Measurements from ENCODE around the gene C6orf89. TPM values are rescaled to one million over a fixed set of nuclear protein-coding genes. Genes with fewer than 3 reads are reported as not detected.
A peak's percentile ranks its signal among the peaks of the same experiment; 100 is the strongest.

Gene C6orf89
- total RNA-seq, 8 experiments from 2014 or later = 22.2 to 55.6 (median 34.5) TPM

GRCh38 chr6:36856277-36856676, 29.5 kb upstream of the C6orf89 start:
- 67 to 100% (median 93%) methylated on average over 1 to 8 of the region's 8 CpGs; no CpG with 5 or more reads in 2 of the 10 experiments for WGBS, 10 experiments
- no peak overlapping the region for H3K27ac ChIP-seq
- ATAC-seq (replicated peaks in 6 of 8) = no peak
- H3K4me1 ChIP-seq (replicated peaks in 1 of 2) = peaks cover 0 to 6% of the 10 kb centered on the region in 2 donors
- in situ Hi-C loops (cut with MboI; ENCODE audit: low pct_unique_long_range_greater_than_20kb in 2 of 9, low sequenced_read_pairs in 9 of 9, unreplicated experiment in 9 of 9) = loop anchor here in 2 of 9 experiments (25.0 kb wide), 1 partner anchor 244 kb away; no protein-coding TSS in a partner anchor
- H3K4me3 ChIP-seq = no peak overlapping the region

GRCh38 chr6:36857325-36857724, 28.4 kb upstream of the C6orf89 start:
- H3K27ac ChIP-seq = no peak overlapping the region
- H3K4me1 ChIP-seq (replicated peaks in 1 of 2) = peaks cover 0 to 6% of the 10 kb centered on the region in 2 donors
- no peak for ATAC-seq (replicated peaks in 6 of 8)
- 96 to 100% (median 100%) methylated on average over 1 to 4 of the region's 4 CpGs; no CpG with 5 or more reads in 4 of the 10 experiments for WGBS, 10 experiments
- H3K4me3 ChIP-seq = no peak overlapping the region
- in situ Hi-C loops (cut with MboI; ENCODE audit: low pct_unique_long_range_greater_than_20kb in 2 of 9, low sequenced_read_pairs in 9 of 9, unreplicated experiment in 9 of 9) = loop anchor here in 2 of 9 experiments (25.0 kb wide), 1 partner anchor 245 kb away; no protein-coding TSS in a partner anchor

DNA sequence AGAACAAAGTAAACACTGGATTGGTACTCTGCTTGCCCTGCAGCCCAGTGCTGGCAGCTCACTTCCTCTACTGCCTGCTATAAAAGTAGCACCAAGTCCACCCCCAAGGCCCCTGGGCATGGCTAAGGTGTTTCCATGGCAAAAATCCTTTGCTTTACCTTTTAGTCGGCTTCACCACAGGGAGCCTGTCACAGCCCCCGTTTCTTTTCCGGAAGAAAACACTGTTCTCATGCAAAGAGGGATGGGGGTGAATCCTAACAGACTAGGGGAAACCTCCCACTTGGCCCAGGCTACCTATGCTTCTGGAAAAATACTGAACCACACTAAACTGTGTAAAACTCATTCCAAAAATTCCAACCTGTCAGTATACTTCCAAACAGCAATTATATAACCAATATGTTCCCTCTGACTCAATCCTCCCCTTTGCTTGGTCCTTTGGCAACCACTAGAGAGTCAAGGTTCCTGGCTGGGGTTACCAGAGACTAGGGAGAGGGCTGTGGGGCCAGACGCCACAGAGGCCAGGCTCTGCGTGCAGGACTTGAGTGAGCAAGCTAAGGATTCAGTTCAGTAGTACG, 27.3 kb upstream of the C6orf89 start:
- WGBS, 10 experiments = 0 to 80% (median 38%) methylated on average over 1 to 5 of the region's 6 CpGs; no CpG with 5 or more reads in 3 of the 10 experiments
- H3K4me3 ChIP-seq = no peak overlapping the region
- ATAC-seq (replicated peaks in 6 of 8) = no peak
- H3K4me1 ChIP-seq (replicated peaks in 1 of 2) = peaks cover 0 to 6% of the 10 kb centered on the region in 2 donors
- H3K27ac ChIP-seq = no peak overlapping the region
- in situ Hi-C loops (cut with MboI; ENCODE audit: low pct_unique_long_range_greater_than_20kb in 2 of 9, low sequenced_read_pairs in 9 of 9, unreplicated experiment in 9 of 9) = loop anchor here in 2 of 9 experiments (25.0 kb wide), 1 partner anchor 246 kb away; no protein-coding TSS in a partner anchor

GRCh38 chr6:36860126-36860525, 25.6 kb upstream of the C6orf89 start:
- H3K4me1 ChIP-seq (replicated peaks in 1 of 2) = peaks cover 0 to 6% of the 10 kb centered on the region in 2 donors
- in situ Hi-C loops (cut with MboI; ENCODE audit: low pct_unique_long_range_greater_than_20kb in 2 of 9, low sequenced_read_pairs in 9 of 9, unreplicated experiment in 9 of 9) = loop anchor here in 2 of 9 experiments (25.0 kb wide), 1 partner anchor 248 kb away; no protein-coding TSS in a partner anchor
- WGBS, 10 experiments = 83 to 100% (median 97%) methylated on average over 1 to 5 of the region's 7 CpGs; no CpG with 5 or more reads in 1 of the 10 experiments
- no peak overlapping the region for H3K4me3 ChIP-seq
- H3K27ac ChIP-seq = no peak overlapping the region
- ATAC-seq (replicated peaks in 6 of 8) = no peak

DNA sequence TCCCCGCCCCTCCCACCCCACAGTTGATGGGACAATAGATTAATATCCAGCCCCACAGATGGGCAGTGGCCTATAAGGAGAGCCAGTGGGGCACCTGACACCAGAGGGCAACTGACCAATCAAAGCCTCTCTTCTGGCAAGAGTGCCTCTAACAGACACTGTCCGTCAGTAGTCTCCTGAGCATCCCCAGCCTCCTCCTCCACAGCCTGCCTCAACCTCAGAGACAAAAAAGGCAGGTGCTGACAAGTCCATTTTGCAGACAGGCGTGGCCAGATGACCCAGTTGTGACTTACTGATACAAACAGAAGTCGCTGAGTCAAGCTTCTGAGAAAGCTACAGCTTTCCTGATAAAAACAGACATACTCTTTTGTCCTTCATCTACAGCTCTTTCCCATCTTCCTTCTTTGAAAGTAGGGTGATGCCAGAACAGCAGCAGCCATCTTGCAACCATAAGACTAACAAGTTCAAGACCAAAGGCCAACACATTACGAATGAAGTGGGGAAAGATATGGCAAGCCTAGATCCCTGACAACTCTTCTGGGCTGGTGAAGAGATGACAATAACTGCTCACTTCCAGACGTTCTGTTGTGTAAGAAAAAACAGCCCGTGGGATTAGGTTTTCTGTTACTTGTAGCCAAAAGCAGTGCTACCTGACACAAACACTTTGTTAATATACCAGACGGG, 23.4 kb upstream of the C6orf89 start:
- Histone ChIP-seq H3K27ac (no peak overlapping the region), H3K4me3 (no peak overlapping the region), H3K4me1 (replicated peaks in 1 of 2) (peaks cover 0 to 6% of the 10 kb centered on the region in 2 donors)
- WGBS, 10 experiments = 83 to 100% (median 93%) methylated on average over 1 to 5 of the region's 8 CpGs; no CpG with 5 or more reads in 2 of the 10 experiments
- peak in 2 of 8 experiments; percentile 40 to 62 for ATAC-seq (replicated peaks in 6 of 8)
- in situ Hi-C loops (cut with MboI; ENCODE audit: low pct_unique_long_range_greater_than_20kb in 2 of 9, low sequenced_read_pairs in 9 of 9, unreplicated experiment in 9 of 9) = loop anchor here in 2 of 9 experiments (25.0 kb wide), 1 partner anchor 250 kb away; no protein-coding TSS in a partner anchor

DNA sequence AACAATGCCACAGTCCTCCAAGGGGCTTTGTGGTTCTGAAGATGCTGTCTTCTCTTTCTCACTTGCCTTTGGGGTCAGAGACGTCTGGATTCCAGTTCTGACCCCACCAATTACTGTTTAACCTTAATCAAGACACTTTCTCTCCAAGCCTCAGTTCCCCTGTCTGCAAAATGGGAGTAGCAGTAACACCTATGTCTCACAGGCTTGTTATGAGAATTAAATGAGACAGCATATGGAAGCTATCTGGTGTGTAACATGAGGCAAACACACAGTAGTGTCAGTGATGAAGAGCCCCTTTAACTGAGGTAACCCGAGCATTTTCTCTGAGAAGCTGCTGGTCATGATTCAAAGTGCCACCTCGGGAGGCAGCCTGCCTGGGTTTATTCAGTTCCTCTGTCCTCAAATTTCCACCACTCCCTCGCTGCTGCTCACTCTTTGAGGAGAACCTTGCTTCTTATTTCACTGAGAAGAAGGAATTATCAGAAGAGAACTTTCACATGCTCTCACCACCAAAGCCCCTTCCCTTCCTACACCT, 22.8 kb upstream of the C6orf89 start:
- H3K4me3 ChIP-seq = no peak overlapping the region
- ATAC-seq (replicated peaks in 6 of 8) = no peak
- peaks cover 0 to 6% of the 10 kb centered on the region in 2 donors for H3K4me1 ChIP-seq (replicated peaks in 1 of 2)
- in situ Hi-C loops (cut with MboI; ENCODE audit: low pct_unique_long_range_greater_than_20kb in 2 of 9, low sequenced_read_pairs in 9 of 9, unreplicated experiment in 9 of 9) = loop anchor here in 2 of 9 experiments (25.0 kb wide), 1 partner anchor 251 kb away; no protein-coding TSS in a partner anchor
- 78 to 100% (median 85%) methylated on average over 1 to 3 of the region's 4 CpGs; no CpG with 5 or more reads in 2 of the 10 experiments for WGBS, 10 experiments
- no peak overlapping the region for H3K27ac ChIP-seq

DNA sequence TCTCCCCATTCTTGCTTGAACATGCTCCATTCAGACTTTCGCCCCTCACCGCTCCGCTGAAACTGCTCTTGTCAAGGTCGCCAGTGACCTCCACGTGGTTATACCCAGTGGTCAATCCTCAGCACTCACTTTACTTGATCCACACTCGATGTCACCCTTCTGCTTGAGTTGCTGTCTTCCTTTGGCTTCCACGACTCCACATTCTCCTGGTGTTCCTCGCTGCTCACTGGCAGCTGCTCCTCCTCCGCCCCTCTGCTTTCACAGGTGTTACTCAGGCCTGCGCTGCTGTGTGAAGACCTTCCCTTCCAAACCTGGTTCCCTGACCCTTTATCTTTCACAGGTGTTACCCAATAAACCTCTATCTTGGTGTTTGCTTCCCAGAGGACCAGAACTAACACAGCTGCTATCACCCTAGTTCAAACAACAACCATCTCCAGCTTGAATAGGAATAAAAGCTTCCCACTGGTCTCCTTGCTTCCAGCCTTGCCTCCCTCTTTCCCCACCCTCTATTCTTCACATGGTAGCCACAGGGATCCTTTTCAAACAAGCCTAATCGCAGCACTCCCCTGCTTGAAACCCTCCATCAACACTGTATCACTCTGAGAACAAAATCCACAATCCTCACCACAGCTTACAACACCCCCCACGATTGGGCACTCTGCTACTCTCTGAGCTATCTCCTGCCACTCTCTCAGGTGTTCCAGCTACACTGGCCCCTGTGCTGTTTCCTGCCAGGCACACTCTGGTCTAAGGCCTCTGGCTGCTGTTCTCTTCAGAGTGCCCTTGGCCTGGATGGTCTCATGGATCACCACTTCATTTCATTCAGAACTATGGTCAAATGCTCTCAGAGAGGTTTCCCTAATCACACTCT, 21.8 kb upstream of the C6orf89 start:
- no peak for ATAC-seq (replicated peaks in 6 of 8)
- Histone ChIP-seq H3K4me3 (no peak overlapping the region), H3K27ac (no peak overlapping the region), H3K4me1 (replicated peaks in 1 of 2) (peaks cover 0 to 3% of the 10 kb centered on the region in 2 donors)
- WGBS, 10 experiments = 77 to 100% (median 86%) methylated on average over 2 to 11 of the region's 12 CpGs; no CpG with 5 or more reads in 1 of the 10 experiments
- in situ Hi-C loops (cut with MboI; ENCODE audit: low pct_unique_long_range_greater_than_20kb in 2 of 9, low sequenced_read_pairs in 9 of 9, unreplicated experiment in 9 of 9) = loop anchor here in 2 of 9 experiments (25.0 kb wide), 1 partner anchor 252 kb away; no protein-coding TSS in a partner anchor

GRCh38 chr6:36865835-36866234, 19.9 kb upstream of the C6orf89 start:
- Histone ChIP-seq H3K27ac (no peak overlapping the region), H3K4me1 (replicated peaks in 1 of 2) (peaks cover 0 to 3% of the 10 kb centered on the region in 2 donors), H3K4me3 (no peak overlapping the region)
- ATAC-seq (replicated peaks in 6 of 8) = peak in 2 of 8 experiments; percentile 31 to 81
- WGBS, 10 experiments = 13 to 94% (median 71%) methylated on average over 1 to 2 of the region's 2 CpGs; no CpG with 5 or more reads in 1 of the 10 experiments
- in situ Hi-C loops (cut with MboI; ENCODE audit: low pct_unique_long_range_greater_than_20kb in 2 of 9, low sequenced_read_pairs in 9 of 9, unreplicated experiment in 9 of 9) = loop anchor here in 2 of 9 experiments (25.0 kb wide), 1 partner anchor 254 kb away; no protein-coding TSS in a partner anchor

- no peak for ATAC-seq (replicated peaks in 6 of 8)
- H3K4me3 ChIP-seq = no peak overlapping the region
- in situ Hi-C loops (cut with MboI; ENCODE audit: low pct_unique_long_range_greater_than_20kb in 2 of 9, low sequenced_read_pairs in 9 of 9, unreplicated experiment in 9 of 9) = loop anchor here in 2 of 9 experiments (25.0 kb wide), 1 partner anchor 255 kb away; no protein-coding TSS in a partner anchor
- H3K4me1 ChIP-seq (replicated peaks in 1 of 2) = peaks cover 0 to 3% of the 10 kb centered on the region in 2 donors
- WGBS, 10 experiments = 20 to 100% (median 87%) methylated on average over 1 to 4 of the region's 4 CpGs; no CpG with 5 or more reads in 3 of the 10 experiments
- no peak overlapping the region for H3K27ac ChIP-seq
Measured at GRCh38 chr6:36867471-36868224, 18.1 kb upstream of the C6orf89 start.

- 80 to 100% (median 90%) methylated on average over 1 to 3 of the region's 3 CpGs; no CpG with 5 or more reads in 2 of the 10 experiments for WGBS, 10 experiments
- Histone ChIP-seq H3K27ac (no peak overlapping the region), H3K4me3 (no peak overlapping the region), H3K4me1 (replicated peaks in 1 of 2) (peaks cover 8 to 17% of the 10 kb centered on the region in 2 donors)
- ATAC-seq (replicated peaks in 6 of 8) = no peak
- in situ Hi-C loops (cut with MboI; ENCODE audit: low pct_unique_long_range_greater_than_20kb in 2 of 9, low sequenced_read_pairs in 9 of 9, unreplicated experiment in 9 of 9) = loop anchor here in 2 of 9 experiments (25.0 kb wide), 1 partner anchor 259 kb away; no protein-coding TSS in a partner anchor
Measured at GRCh38 chr6:36871686-36872085, 14.1 kb upstream of the C6orf89 start.

- H3K4me3 ChIP-seq = peak overlapping the region in 1 of 5 donors; percentile 99
- no peak for ATAC-seq (replicated peaks in 6 of 8)
- no peak overlapping the region for H3K27ac ChIP-seq
- peaks cover 8 to 17% of the 10 kb centered on the region in 2 donors for H3K4me1 ChIP-seq (replicated peaks in 1 of 2)
- in situ Hi-C loops (cut with MboI; ENCODE audit: low pct_unique_long_range_greater_than_20kb in 2 of 9, low sequenced_read_pairs in 9 of 9, unreplicated experiment in 9 of 9) = loop anchor here in 2 of 9 experiments (25.0 kb wide), 1 partner anchor 261 kb away; no protein-coding TSS in a partner anchor
- WGBS, 10 experiments = 67 to 100% (median 100%) methylated on average over 1 of the region's 1 CpG; no CpG with 5 or more reads in 1 of the 10 experiments
Measured at GRCh38 chr6:36873115-36873514, 12.6 kb upstream of the C6orf89 start.

Data from motor neuron (in vitro differentiated cells).